HK-2 (cell line): ENCODE results near the gene GSKIP.

ENCODE experiments used
- DNase-seq: peaks from one replicate; pipeline ENCODE4 v3.0.0-alpha.2; 2018; ENCODE audit not compliant: unreplicated experiment

Gene GSKIP

GRCh38 chr14:96376093-96376492 is 12.8 kb downstream of the GSKIP start:
- DNase-seq: no peak

DNA sequence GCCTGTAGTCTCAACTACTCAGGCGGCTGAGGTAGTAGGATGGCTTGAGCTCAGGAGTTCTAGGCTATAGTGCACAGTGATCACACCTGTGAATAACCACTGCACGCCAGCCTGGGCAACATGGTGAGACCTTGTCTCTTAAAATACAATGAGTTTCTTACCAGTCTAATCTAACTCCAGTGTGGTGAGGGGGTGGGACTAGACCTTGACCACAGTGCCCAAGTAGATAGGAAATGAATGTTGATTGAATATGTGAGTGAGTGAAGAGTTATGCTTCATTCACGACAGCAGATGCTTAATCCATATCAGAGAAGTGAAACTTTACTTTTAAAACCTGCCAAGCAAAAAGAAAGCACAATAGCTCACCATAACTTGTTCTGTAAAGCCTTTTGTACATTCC is 17.4 kb downstream of the GSKIP start:
- no peak for DNase-seq

GRCh38 chr14:96383445-96383844 is 20.1 kb downstream of the GSKIP start:
- no peak for DNase-seq

DNA sequence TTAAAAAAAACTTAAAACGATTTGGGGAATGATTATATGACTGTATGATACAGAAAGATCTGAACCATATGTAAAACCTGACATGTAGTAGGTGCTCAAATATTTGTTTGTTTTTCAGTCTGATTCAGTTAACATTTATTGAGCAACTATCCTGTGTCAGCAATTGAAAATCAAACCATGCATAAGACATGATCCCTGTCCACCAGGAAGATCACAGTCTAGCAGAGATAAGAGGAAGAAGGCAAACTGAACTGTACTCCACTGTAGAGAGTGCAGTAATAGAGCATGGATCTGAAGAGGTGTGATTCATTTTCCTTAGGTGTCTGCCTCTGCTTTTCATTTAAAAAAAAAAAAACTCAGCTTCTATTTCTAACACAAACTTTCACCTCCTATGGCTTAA is 20.7 kb downstream of the GSKIP start:
- no peak for DNase-seq

GRCh38 chr14:96384740-96385139 is 21.4 kb downstream of the GSKIP start:
- DNase-seq: no peak

- no peak for DNase-seq
Measured at GRCh38 chr14:96385385-96385784, 22.1 kb downstream of the GSKIP start.

- DNase-seq: no peak
Measured at GRCh38 chr14:96390965-96391292, 27.6 kb downstream of the GSKIP start.

- DNase-seq: peak; percentile 99
Measured at GRCh38 chr14:96391293-96392118, 28.2 kb downstream of the GSKIP start.

DNA sequence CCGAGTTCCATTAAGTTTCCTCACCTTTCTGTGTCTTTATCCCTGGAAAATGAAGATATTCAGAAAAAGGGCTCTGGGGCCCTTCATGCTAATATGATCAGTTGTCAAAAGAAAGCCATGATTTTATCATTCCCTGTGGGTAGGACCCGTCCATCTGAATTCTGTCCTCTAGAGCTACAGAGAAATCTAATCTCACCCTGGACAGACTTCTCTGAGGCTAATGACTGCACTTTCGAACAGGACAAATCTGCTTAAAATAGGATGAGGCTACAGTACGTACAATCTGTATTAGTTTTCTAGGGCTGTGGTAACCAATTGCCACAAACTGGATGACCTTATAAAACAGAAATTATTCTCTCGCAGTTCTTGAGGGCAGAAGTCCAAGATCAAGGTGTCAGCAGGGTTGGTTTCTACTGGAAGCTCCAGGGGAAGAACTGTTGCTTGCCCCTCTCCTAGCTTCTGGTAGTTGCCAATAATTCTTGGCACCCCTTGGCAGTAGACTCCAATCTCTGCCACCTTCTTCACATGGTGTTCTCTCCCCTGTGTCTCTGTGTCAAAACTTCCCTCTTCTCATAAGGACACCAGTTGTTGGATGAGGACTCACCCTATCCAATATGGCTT is 29.9 kb downstream of the GSKIP start:
- DNase-seq: no peak

GRCh38 chr14:96394047-96394815 is 30.9 kb downstream of the GSKIP start:
- DNase-seq: no peak

DNA sequence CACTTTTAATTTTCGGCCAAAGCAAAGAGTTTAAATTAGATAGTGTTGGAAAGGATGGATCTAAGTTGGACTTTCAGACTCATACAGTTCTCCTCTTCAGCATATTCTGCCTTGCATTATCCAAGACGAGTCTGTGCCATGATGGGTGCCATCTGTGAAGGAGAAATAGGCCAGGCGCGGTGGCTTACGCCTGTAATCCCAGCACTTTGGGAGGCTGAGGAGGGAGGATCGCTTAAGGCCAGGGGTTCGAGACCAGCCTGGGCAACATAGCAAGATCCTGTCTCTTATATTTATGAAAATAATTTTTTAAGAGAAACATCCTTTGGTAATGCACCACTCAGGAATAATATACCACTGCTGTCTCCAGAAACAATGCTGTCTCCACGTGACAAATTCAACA is 35.1 kb downstream of the GSKIP start:
- no peak for DNase-seq

GRCh38 chr14:96398921-96399320 is 35.6 kb downstream of the GSKIP start:
- no peak for DNase-seq

DNA sequence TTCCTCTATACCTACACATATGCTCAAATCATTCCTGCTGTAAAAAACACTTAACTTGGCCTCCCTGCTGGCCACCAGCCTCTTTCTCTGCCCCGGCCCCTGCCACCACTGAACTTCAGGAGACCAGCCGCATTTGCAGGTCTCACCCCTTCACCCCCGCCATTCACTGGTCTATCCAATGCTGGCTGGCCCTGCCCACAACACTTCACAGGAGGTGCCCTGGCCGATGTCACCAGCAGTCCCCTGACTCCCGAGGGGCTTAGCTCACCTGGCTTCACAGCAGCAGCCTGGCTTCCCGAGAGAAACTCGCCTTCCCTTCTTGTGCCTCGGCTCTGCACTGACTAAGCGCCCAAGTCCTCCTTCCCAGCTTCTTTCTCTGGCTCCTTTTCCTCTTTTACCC is 36.1 kb downstream of the GSKIP start:
- DNase-seq: no peak

- no peak for DNase-seq
Measured at GRCh38 chr14:96400495-96400894, 37.2 kb downstream of the GSKIP start.

DNA sequence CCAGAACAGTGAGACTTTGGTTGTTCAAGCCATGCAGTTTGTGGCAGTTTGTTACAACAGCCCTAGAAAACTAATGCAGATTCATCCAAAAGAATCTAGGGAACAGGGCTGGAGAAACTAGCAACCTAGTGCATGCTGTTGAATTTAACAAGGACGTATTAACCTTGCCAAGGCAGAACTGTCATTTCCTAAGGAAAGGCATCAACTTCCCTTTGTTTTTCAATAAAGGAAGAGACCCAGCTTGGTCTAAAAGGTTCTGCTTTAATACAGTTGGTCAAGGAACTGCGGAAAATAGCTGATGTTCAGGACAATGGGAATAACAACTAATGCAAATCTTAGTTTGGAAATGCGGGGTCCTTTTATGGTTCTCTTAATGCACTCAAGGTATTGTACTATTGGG is 40.1 kb downstream of the GSKIP start:
- DNase-seq: no peak

- DNase-seq: no peak
Measured at GRCh38 chr14:96405677-96406076, 42.4 kb downstream of the GSKIP start.

- DNase-seq: no peak
Measured at GRCh38 chr14:96407935-96408570, 44.7 kb downstream of the GSKIP start.

- no peak for DNase-seq
Measured at GRCh38 chr14:96408608-96409007, 45.3 kb downstream of the GSKIP start.

DNA sequence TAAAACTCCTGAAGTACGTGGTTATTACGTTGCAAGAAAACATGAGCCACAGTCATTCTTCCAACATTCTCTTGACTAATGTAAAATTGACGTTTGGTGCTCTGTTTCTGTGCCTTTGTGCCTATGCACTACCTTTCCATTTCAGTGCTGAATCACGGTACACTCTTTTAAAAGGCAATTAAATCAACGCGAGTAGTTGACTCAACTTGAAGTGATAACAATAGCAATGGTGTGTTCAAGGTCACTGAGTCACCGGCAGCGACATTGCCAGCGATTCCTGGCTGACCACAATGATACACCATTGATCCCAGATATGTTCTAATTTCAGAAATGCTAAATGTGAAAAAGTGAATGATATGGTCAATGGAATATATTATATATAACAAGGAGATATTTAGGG is 46.4 kb downstream of the GSKIP start:
- DNase-seq: no peak

GRCh38 chr14:96410119-96410518 is 46.8 kb downstream of the GSKIP start:
- DNase-seq: no peak

DNA sequence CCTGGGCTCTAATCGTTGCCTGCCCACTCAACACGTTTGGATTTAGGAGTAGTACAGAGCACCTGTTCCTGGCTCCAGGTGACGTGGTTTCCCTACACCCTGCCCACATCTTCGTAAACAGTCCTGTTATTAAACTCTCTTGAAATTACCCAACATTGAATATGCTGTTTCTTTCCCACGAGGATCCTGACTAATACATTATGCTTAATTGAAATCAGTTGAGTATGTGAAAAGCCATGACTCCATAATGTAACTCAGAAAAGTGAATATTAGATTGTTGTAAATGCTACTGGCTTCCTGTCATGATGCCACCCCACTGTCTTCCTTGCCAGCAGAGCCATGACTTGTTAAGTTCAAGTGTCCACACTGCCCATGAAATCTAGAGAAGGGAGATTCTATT is 50.2 kb downstream of the GSKIP start:
- DNase-seq: no peak

DNA sequence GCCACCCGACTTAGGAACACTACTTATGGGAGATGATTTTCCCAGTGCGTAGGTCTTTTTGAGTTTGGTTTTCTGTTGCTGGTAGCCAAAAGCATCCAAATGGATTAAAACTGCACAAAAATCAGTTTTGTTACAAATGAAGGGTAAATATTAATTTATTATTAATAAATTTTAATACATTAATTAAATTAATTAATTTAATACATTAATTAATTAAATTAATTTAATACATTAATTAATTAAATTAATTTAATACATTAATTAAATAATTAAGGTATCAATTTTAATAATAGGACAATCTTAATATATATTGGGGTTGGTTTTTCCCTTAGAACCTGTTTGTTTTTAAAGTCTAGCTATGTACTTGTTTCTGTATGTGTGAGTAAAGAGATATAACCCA is 52.2 kb downstream of the GSKIP start:
- DNase-seq: no peak

DNA sequence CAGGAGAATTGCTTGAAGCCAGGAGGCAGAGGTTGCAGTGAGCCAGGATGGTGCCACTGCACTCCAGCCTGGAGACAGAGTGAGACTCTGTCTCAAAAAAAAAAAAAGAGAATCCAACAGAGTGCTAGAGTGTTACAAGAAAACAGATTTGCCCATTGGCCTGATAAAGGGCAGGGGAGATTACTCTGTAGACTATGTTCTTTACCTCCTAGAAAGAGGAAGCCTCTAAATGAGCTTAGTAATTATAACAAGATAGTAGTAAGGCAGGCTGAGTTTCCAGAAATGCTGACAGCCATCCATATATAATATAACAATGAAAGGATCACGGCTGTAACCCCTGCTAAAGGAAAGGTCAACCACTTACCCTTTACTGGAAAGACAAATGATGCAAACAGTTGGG is 53.0 kb downstream of the GSKIP start:
- no peak for DNase-seq
